Measurements from ENCODE around the gene RSPH6A. TPM values are rescaled to one million over a fixed set of nuclear protein-coding genes. Genes with fewer than 3 reads are reported as not detected.

RSPH6A gene
- total and polyA plus RNA-seq, 2 of the 4 experiments (the other 2 are of a cell fraction), result under 0.01 to 0.09 TPM

DNA sequence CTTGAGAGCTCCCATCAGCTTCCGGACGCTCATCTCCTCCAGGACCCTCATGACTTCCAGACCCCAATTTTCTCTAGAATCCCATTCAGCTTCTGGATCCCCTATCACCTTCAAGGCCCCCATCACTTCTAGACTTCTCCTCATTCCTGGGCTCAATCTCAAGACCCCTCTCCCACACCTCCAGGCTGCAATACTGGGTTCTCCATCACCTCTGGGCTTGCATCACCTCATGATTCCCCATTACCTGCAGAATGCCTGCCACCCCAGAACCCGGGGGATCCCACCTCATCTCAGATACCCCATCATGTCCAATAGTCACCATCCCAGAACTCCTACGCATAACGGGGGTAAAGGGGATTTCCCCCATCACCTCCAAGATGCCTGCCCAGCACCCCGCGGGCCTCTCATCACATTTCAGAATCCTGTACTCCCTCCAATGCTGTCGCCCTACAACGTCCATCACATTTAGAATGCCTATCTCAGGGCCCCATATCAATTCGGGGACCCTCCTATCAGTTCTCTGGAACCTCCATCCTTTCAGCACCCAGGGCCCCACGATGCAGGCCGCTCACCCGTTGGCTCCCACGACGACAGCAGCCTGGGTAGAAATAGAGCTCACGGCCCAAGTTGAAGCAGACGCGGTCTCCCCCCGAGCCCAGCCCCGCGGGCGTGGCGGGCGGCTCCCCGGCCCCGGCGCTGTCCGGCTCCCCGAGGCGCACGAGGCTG lies 23.2 kb downstream of the RSPH6A start:
- no peak overlapping the region for H3K18ac ChIP-seq (ENCODE audit: low read depth, low read length)
- peak overlapping the region; percentile 98 for H3K4me2 ChIP-seq (ENCODE audit: low read depth, low read length)
- BruUV-seq (replicated peaks), result no TSS peak
- no peak for DNase-seq
- H3K9ac ChIP-seq (ENCODE audit: low read depth, low read length), result peak overlapping the region; percentile 90
- peak overlapping the region; percentile 6; the same call in 1 of the 2 replicates for H4K5ac ChIP-seq (ENCODE audit: low read depth, low read length)
- in situ Hi-C loops (cut with MboI; ENCODE audit: low sequenced_read_pairs), result no loop called here
- WGBS, 2 experiments (ENCODE audit: extremely low coverage in 2 of 2, insufficient read length in 1 of 2), result 11% methylated on average over 15 of the region's 31 CpGs; no CpG with 5 or more reads in 1 of the 2 experiments
- no peaks in the 10 kb centered on the region for H3K27me3 ChIP-seq (ENCODE audit: control insufficient read depth, insufficient read depth, low read length)
- peak overlapping the region; percentile 50 to 84; a peak in 2 of 4 replicates for H4K8ac ChIP-seq (ENCODE audit: low read depth in 2 of 2, low read length in 2 of 2)
- no peak overlapping the region for H2BK15ac ChIP-seq (ENCODE audit: low read depth, low read length)
- H3K27ac ChIP-seq (ENCODE audit: insufficient read depth, low read length), result peak overlapping the region; percentile 84
- peaks cover 6% of the 10 kb centered on the region for H3K4me1 ChIP-seq (ENCODE audit: control insufficient read depth, insufficient read depth, low read length)
- peak overlapping the region; percentile 98 for H2AK5ac ChIP-seq (ENCODE audit: low read depth, low read length)
- ChIA-PET POLR2A (ENCODE audit: unreplicated experiment) (interaction anchor here (0.5 kb wide), 1 partner anchor 9 kb away, joined by 8 read pairs; the partner anchor contains the start of gene DMPK), CTCF (interaction anchor here (0.6 kb wide), 1 partner anchor 21 kb away, joined by 4 read pairs; no protein-coding TSS in a partner anchor)
- peak overlapping the region; percentile 94 for H3K14ac ChIP-seq (replicated peaks; ENCODE audit: low read depth, low read length)
- peak overlapping the region; percentile 90 for H3K23ac ChIP-seq (ENCODE audit: low read depth, low read length)
- H3K56ac ChIP-seq (ENCODE audit: extremely low read depth, insufficient read depth, low read length), result peak overlapping the region; percentile 83
- peak overlapping the region; percentile 70 for H4K91ac ChIP-seq (ENCODE audit: insufficient read depth, low read depth, low read length)
- peaks cover 4% of the 10 kb centered on the region; the same call in 1 of the 2 replicates for H4K20me1 ChIP-seq (ENCODE audit: insufficient read depth, low read length)
- dilution Hi-C loops (cut with HindIII; ENCODE audit: low sequenced_read_pairs, unreplicated experiment), result no loop called here
- H2BK20ac ChIP-seq (ENCODE audit: low read depth, low read length), result no peak overlapping the region
- H2AFZ ChIP-seq (replicated peaks; ENCODE audit: low read length, poor library complexity), result peak overlapping the region; percentile 94
- H3K9me1 ChIP-seq (ENCODE audit: insufficient read depth, low read length), result peaks cover 5% of the 10 kb centered on the region
- H3K4me3 ChIP-seq (ENCODE audit: insufficient read depth, low read depth, low read length), result peak overlapping the region; percentile 82
- H3K36me3 ChIP-seq (ENCODE audit: control insufficient read depth, insufficient read depth, low read length), result peaks cover 28% of the 10 kb centered on the region
- peaks cover 13 to 48% of the 10 kb centered on the region in 2 experiments for H3K79me1 ChIP-seq (ENCODE audit: low read depth in 1 of 2, low read length in 2 of 2)
- H3K9me3 ChIP-seq (ENCODE audit: control insufficient read depth, insufficient read depth, low read length), result no peaks in the 10 kb centered on the region
- H2BK5ac ChIP-seq (ENCODE audit: low read depth, low read length, poor library complexity, severe bottlenecking), result peak overlapping the region; percentile 77
- TF ChIP-seq CEBPB (IDR thresholded peaks at IDR 0.05; ENCODE audit: low read depth, low read length), result no peak
- TF ChIP-seq, protein P1, sequence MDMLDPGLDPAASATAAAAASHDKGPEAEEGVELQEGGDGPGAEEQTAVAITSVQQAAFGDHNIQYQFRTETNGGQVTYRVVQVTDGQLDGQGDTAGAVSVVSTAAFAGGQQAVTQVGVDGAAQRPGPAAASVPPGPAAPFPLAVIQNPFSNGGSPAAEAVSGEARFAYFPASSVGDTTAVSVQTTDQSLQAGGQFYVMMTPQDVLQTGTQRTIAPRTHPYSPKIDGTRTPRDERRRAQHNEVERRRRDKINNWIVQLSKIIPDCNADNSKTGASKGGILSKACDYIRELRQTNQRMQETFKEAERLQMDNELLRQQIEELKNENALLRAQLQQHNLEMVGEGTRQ (IDR thresholded peaks at IDR 0.05; ENCODE audit: low read depth, low read length), result no peak
- peak; percentile 42; the same call in 1 of the 2 replicates for TF ChIP-seq MXI1 (IDR thresholded peaks at IDR 0.05; ENCODE audit: borderline replicate concordance, low read depth, low read length)
- TF ChIP-seq BHLHE40 (IDR thresholded peaks at IDR 0.05; ENCODE audit: low read depth, low read length), result no peak
- H3K4ac ChIP-seq (ENCODE audit: low read depth, low read length), result peak overlapping the region; percentile 86
- intact Hi-C loops (cut with micrococcal nuclease), result no loop called here
- ATAC-seq (ENCODE audit: low read depth), result peak; percentile 48; the same call in 1 of the 2 replicates
- peak overlapping the region; percentile 95 for H2AK9ac ChIP-seq (replicated peaks; ENCODE audit: low read depth, low read length, poor library complexity)
- H2BK120ac ChIP-seq (ENCODE audit: low read depth, low read length), result peak overlapping the region; percentile 36; the same call in 1 of the 2 replicates

All from IMR-90 (cell line).